Posterior vena cava (tissue), 2 donors: Measurements from ENCODE around the gene PRDM9. TPM values are rescaled to one million over a fixed set of nuclear protein-coding genes. Genes with fewer than 3 reads are reported as not detected.
A peak's percentile ranks its signal among the peaks of the same experiment; 100 is the strongest.
"Not testable (repeated sequence)": the region's sequence is repeated elsewhere in the genome, so short reads cannot be mapped to it uniquely, and the experiment has no call there.

Experiments used
- DNase-seq: peaks from one replicate; pipeline ENCODE4 v3.0.0-alpha.2; 2020; ENCODE audit warnings: low spot score
- intact Hi-C, 2 donors: fragments of 100-400 bp; cut with DNase I; formaldehyde crosslinking; loops; one replicate each; pipeline versions ENCODE4 v1.14.1 to v1.14.2; 2022 to 2023
- long read RNA-seq, 2 donors: library from polyadenylated mRNA; unstranded; transcript quantifications; one replicate each; pipeline ENCODE4 v2.0.0, GENCODE V29; 2020 to 2021
- total RNA-seq, 2 donors: library from RNA; stranded (reverse); fragmentation: NEBNext Ultra II Directional; extraction: Animal tissue kit (Norgen Biotek cat#: 25700); gene quantifications; one replicate each; pipeline ENCODE4 v1.2.1, GENCODE V29; 2021
- donor health status: DM: yes; HTN: yes; CAD: no.
- donor health status: DM: yes; HTN: yes; CAD: no.

The PRDM9 gene
- total RNA-seq, result not detected
- long read RNA-seq, donor 1, result 0 reads
- long read RNA-seq, donor 2, result 0 reads

DNA sequence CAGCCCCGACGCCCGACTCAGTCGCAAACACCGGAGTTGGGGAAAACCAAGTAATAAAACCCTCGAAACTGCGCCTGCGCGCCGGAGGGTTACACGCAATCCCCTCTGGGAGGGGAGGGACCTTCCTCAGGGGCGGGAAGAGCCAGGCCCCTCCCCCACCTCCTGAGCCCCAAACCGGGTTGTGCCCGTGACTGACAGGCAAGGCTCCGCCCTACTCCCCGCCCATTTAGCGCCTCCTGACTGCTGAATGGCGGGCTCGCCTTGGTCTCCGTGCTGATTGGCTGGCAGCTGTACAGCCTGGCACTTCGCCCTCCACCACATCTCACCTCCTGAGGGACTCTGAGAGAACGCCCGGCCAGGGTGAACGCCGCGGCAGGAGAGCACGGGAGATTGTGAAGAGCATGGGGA lies at the start of gene PRDM9:
PRDM9 (plus strand) TSS at position 332 of the 408 bp plus-strand sequence. CDS start 1,425 bp downstream, outside the sequence.
- DNase-seq, result peak; percentile 86
- intact Hi-C loops, result no loop called here

DNA sequence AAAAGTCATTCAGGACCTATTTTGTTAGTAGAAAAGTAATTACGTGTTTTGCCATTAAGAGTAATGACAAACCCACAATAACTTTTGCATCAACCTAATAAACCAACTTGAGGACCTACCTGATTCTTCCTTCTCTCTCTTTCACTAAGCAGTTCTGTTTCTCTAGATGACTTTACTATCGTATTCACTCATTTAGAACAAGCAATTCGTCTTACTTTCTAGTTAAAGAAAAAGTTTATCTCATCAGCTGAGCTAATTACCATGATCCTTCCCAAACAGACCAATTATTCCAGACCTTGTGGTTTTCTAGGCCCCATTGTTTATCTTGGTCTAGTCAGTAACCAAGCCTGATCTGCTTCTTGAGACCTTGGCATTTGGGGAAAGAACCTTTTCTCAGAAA lies 49.6 kb upstream of the PRDM9 start:
- intact Hi-C loops, result no loop called here
- no peak for DNase-seq

DNA sequence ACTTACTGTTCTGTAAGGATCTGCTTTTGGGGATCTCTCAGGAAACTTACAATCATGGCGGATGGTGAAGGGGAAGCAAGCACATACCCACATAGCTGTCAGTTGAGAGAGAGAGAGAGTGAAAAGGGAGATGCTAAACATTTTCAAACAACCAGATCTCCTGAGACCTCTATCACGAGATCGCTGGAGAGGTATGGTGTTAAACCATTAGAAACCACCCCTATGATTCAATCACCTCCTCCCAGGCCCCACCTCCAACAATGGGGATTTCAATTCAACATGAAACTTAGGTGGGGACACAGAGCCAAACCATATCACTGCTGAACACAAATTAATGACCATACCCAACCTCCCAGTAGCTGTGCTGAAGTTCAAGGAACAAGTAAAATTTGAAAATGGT lies 48.2 kb upstream of the PRDM9 start:
- intact Hi-C loops, result no loop called here
- DNase-seq, result no peak

DNA sequence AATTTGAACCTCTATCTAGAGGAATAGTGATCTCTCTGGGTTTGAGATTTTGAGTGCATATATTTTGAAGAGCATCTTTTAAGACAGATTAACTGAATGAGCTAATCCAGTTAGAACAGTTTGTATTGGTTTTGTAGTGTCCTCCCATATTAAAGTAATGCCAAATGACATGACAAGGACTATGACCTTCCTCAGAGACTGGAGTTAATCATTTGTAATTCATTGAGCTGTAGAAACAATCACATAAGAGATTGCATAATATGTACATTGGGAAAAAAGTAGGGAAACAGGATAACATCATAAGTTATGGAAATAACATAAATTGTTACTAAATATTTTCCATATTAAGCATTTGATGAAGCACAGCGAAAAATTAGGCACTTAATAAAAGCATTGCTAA lies 45.8 kb upstream of the PRDM9 start:
- no peak for DNase-seq
- intact Hi-C loops, result no loop called here

DNA sequence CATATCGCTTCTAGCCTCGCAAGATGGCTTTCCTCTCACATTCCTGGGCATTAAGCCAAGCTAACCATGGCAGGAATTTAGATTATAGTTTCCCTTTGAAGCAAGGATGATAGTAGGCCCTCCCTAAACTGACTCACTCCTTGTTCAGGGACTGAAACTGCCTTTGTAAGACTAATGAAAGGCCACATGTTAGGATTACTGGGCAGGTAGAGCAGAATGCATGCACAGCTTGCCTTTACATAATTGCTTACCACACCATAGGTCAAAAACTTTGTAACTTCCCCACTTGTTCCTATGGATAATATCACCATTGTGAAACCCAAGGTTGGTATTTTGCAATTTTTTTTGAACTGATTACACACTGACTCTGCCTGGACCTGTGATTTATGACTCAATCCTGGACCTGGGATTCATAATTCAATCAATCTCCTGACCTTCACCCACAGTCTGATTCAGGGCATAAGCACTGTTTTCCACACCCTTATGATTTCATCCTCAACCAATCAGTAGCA lies 41.0 kb upstream of the PRDM9 start:
- no peak for DNase-seq
- intact Hi-C loops, result no loop called here

DNA sequence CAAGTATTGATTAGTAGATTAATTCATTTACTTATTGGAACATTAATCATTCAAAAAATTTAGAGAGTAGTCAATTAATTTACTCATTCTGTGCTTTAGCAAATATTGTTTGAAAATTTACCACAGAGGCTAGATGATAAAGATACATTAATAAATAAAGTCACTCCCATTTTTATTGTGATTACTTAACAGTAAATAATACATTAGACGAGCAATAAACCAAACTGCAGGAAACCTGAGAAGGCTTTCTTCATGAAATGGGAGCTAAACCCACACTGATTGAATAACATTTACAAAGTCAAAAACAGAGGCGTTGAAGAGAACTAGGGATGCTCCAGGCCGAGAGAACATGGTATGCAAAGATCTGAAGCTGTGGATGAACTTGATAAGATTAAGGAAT lies 38.8 kb upstream of the PRDM9 start:
- intact Hi-C loops, result no loop called here
- no peak for DNase-seq

DNA sequence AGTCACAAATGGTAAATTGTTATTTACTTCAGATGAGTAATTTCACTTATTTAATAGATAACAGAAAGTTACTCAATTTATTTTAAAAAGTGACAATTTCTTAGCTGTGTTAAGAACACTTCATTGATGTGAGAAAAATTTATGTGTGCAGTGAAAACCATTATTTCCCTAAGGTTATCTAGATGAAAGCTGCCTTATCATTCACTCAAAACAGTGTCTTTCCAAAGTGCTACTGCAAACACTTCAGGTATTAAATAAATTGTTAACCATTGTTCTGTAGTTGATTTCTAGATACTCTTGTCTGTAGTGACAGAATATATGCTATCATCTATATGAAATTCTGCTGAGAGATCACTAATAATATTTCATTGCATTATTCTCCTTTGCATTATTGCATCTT lies 33.5 kb upstream of the PRDM9 start:
- no peak for DNase-seq

DNA sequence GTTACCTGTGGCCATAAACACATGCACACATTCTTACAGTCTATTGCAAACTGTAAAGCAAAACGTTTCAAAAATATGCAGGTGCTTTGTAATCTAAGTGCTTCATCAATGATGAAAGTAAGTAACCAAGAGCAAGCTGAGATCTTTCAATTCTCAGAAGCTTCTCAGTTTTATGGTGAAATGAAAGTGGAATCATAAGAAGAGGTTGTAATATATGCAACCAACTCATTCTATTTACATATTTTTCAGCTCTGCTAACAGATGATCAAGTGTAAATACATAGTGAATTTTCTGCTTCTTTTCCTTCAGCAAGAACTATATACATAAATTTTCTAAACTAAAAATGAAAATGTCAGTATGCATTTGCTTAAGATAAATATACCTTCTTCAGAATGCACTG lies 33.1 kb upstream of the PRDM9 start:
- intact Hi-C loops, result no loop called here
- no peak for DNase-seq

More for the DNA sequence above, 33.5 kb upstream of the PRDM9 start:
- intact Hi-C loops, result no loop called here

DNA sequence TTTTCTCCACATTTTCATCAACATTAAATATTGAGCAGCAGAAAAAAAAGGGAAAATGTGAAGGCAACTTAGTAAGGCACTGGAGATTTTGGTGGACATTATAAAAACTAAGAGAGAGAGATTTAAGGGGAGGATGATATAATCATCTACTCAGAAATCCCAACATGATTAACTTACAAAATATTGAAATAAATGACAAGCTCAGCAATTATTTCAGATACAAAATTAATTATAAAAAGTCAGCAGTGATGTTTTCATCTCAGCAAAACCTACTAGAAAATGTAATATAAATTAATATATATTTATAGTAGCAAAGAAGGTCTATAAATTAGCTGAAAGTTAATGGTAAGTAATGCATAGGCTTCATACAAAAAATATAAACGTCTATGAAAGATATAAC lies 30.8 kb upstream of the PRDM9 start:
- intact Hi-C loops, result no loop called here
- no peak for DNase-seq

DNA sequence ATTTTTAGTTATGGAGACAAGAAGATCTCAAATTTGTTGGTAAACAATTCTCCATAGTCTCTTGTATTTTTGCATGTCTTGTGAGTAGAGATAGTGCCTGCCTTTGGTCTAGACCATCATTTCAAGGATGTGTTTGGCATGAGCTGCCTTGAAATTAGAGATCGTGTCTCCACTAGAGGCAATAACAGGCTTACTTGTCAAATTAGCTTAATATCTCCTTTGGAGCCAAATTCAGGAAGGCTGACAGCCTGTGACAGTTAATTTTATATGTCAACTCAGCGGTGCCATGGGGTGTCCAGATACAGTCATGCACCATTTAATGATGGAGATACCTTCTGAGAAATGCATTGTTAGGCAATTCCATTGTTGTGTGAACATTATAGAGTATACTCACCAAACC lies 24.8 kb upstream of the PRDM9 start:
- DNase-seq, result no peak
- intact Hi-C loops, result no loop called here

DNA sequence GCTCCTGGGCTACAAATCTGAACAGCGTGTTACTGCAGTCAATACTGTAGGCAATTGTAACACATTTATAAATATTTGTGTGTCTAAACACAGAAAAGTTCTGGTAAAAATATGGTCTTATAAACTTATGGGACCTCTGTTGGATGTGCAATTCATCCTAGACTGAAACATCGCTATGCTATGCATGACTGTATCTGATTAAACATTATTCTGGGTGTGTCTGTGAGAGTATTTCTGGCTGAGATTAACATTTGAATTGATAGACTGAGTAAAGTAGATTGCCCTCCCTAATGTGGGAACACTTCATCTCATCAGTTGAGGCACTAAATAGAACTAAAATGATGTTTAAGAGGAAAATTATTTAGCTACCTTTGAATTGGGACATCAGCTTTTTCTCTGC lies 24.3 kb upstream of the PRDM9 start:
- no peak for DNase-seq
- intact Hi-C loops, result no loop called here

DNA sequence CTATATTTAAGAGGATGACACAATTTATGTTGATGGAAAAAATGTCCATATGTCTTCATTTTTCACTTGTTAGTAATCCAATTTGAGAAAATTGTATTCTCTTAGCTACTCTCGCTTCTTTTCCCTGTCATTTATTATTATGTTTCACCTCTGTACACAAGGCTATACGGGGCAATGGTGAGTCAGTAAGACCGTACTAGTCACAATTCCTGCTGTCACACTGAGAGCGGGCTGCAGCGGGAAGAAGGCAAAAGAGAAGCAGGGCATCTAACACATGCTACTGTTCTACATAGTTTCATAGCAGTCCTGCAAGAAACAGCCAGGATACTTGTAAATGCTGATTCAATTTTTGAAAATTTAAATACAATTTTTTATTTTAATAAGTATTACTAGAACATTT lies 23.3 kb upstream of the PRDM9 start:
- intact Hi-C loops, result no loop called here
- DNase-seq, result no peak

DNA sequence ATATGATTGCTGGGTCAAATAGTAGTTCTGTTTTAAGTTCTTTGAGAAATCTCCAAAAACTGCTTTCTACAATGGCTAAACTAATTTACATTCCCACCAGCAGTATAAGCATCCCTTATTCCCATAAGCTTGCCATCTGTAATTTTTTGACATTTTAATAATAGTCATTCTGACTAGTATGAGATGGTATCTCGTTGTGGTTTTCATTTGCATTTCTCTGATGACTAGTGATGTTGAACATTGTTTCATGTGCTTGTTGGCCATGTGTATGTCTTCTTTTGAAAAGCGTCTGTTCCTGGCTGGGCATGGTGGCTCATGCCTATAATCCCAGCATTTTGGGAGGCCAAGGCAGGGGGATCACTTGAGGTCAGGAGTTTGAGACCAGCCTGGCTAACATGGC lies 21.2 kb upstream of the PRDM9 start:
- DNase-seq, intact Hi-C loops: not testable (repeated sequence)

DNA sequence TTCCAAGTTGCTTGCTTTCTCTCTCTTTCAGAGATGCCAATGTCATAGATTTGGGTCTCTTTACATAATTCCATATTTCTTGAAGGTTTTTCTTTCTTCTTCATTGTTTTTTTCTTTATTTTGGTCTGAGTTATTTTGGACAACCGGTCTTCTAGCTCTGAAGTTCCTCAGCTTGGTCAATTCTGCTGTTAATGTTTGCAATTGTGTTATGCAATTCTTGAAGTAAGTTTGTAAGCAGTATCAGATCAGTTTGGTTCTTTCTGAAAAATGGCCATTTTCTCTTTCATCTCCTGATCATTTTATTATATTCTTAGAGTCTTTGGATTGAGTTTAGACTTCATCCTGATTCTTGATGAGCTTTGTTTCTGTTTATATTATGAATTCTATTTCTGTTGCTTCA lies 16.4 kb upstream of the PRDM9 start:
- intact Hi-C loops, result no loop called here
- no peak for DNase-seq

DNA sequence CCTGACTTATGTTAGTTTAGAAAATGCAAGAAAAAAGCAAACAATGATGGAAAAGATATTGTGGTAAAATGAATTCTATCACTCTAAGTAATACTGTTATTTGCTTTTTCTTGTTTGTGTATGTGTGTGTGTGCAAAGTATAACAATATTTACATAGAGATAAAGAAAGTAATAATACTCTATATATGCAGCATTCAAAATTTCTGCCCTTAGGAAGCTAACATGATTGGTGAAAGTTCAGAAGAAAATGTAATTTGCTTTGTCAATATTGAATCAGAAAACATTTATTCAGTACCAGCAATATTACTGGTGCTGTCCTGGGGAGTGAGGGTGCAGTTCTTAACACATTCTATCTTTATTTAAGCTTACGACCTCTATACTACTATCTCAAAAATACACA lies 12.9 kb upstream of the PRDM9 start:
- intact Hi-C loops, result no loop called here
- no peak for DNase-seq

DNA sequence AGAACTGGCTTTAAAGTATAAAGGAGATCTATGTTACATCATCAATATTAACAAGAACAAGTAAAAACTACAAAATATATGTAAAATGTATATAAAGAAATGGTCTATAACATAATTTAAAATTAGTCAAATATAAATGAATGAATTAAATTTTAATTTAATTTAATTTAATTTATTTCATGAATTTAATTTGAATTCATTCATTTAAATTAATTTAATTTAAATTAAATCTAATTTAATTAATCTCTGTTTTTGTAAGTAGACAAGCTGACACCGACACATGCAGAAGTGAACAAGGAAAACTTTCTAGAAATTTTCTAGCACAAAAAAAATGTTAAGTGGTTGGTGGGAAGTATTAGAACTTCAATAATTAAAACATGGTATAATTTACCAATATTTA lies 10.8 kb upstream of the PRDM9 start:
- DNase-seq, result no peak
- intact Hi-C loops, result no loop called here

DNA sequence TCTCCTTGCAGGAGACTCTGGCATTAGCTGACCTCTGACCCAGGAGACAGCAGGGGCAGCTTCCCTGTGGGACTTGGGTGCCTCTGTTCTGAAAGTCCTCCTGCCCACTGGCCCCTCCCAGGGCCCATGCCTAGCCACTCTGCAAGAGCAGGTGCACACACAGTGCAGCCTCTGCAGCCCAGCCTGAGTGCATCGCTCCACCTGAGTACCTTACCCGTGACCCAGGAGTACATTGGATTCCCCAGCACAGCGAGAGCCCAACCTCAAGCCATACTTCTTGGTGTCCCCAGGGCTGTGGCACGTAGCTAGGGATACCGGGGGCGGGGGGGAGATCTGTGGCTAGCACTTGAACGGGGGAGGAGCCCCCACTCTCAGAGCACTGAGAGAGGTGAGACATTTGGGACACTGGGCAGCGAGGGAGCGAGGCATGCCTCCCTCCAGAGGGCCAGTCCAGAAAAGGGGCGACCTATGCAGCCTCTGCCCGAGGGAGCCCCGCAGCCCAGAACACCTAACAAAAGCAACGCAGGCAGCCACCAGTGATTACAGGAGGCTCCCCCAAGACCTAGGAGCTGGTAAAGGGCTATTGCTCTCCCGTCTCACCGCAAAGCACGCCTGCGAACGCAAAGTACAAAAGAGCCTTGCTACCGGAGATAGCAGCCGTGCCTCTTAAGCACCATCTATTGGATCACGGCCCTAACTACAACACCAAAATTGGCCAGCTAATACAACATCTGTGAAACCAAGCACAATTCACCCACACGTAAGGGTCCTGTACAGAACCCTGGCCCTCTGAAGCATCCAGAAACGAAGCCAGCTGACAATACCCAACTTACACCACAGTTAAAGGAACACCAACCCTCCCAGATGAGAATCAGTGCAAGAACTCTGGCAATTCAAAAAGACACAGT lies 826 bp upstream of the PRDM9 start:
- DNase-seq, result peak; percentile 52
- intact Hi-C loops, result no loop called here

DNA sequence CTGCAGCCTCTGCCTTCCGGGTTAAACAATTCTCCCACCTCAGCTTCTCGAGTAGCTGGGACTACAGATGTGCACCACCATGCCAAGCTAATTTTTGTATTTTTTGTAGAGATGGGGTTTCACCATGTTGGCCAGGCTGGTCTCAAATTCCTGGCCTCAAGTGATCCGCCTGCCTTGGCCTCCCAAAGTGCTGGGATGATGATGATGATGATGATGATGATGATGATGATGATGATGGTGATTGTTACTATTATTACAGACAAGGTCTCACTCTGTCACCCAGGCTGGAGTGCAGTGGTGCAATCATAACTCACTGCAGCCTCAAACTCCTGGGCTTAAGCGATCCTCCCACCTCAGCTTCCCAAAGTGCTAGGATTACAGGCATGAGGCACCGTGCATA lies 3.0 kb downstream of the PRDM9 start:
- peak; percentile 36 for DNase-seq
- intact Hi-C loops, result not testable (repeated sequence)

DNA sequence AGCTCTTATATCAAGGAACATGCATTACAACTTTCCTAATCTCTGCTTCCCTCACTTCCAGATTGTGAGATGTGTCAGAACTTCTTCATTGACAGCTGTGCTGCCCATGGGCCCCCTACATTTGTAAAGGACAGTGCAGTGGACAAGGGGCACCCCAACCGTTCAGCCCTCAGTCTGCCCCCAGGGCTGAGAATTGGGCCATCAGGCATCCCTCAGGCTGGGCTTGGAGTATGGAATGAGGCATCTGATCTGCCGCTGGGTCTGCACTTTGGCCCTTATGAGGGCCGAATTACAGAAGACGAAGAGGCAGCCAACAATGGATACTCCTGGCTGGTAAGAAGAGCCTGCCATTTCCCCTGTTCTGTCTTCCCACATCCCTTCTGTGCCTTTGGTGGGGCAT lies 15.1 kb downstream of the PRDM9 start:
- peak; percentile 42 for DNase-seq
- intact Hi-C loops, result no loop called here

DNA sequence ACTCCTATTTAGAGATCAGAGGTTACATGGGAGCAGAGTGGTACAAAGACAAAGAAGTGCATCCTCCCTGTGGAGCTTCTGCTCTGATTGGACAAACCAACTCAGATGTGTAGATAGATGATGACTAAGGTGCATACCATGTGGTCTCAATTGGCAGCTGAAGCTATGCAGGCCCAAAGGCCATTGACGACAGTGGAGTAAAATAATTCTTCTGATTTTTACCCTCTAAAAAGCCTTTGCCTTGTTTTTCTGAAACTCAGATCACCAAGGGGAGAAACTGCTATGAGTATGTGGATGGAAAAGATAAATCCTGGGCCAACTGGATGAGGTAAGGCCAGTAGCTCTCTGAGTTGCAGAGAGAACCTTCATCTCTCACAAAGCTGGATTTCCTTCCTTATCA lies 15.6 kb downstream of the PRDM9 start:
- intact Hi-C loops, result no loop called here
- DNase-seq, result no peak

DNA sequence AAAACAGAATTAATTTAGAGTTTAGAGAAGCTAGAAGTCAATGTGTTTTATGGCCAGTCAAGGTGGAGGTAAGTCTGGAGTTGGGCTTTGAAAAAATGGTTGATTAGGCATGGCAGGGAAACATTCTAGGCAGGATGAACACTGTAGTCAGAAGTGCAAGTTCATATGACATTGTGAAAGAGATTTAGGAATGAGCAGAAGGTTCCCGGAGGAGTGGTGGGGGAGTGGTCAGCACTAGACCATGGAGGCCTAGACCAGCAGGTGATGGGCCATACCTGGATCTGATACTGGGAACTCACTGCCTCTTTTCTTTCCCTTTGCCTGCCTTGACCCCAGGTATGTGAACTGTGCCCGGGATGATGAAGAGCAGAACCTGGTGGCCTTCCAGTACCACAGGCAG lies 16.6 kb downstream of the PRDM9 start:
- intact Hi-C loops, result no loop called here
- no peak for DNase-seq
